ENCODE measurements around the gene MEGF6. TPM values are rescaled to one million over a fixed set of nuclear protein-coding genes. Genes with fewer than 3 reads are reported as not detected.
A peak's percentile ranks its signal among the peaks of the same experiment; 100 is the strongest.

MEGF6 gene
- total RNA-seq, 1 donor from 2014 or later, result 33.3 TPM

GRCh38 chr1:3564921-3565831 lies 46.1 kb downstream of the MEGF6 start:
- no peak for DNase-seq (ENCODE audit: low read depth)
- H3K4me3 ChIP-seq (ENCODE audit: low read depth, low read length), result no peak overlapping the region
- peak; percentile 83 for TF ChIP-seq CTCF (conservative IDR thresholded peaks at IDR 0.05; ENCODE audit: low read depth, low read length)

GRCh38 chr1:3563610-3564009 lies 47.7 kb downstream of the MEGF6 start:
- no peak for DNase-seq (ENCODE audit: low read depth)
- TF ChIP-seq CTCF (conservative IDR thresholded peaks at IDR 0.05; ENCODE audit: low read depth, low read length), result no peak
- H3K4me3 ChIP-seq (ENCODE audit: low read depth, low read length), result no peak overlapping the region

- TF ChIP-seq CTCF (conservative IDR thresholded peaks at IDR 0.05; ENCODE audit: low read depth, low read length), result no peak
These were observed 48.2 kb downstream of the MEGF6 start for GRCh38 chr1:3563125-3563524.

GRCh38 chr1:3562712-3563111 lies 48.6 kb downstream of the MEGF6 start:
- no peak overlapping the region for H3K4me3 ChIP-seq (ENCODE audit: low read depth, low read length)
- TF ChIP-seq CTCF (conservative IDR thresholded peaks at IDR 0.05; ENCODE audit: low read depth, low read length), result no peak
- DNase-seq (ENCODE audit: low read depth), result no peak

More at GRCh38 chr1:3563125-3563524, 48.2 kb downstream of the MEGF6 start:
- DNase-seq (ENCODE audit: low read depth), result no peak
- no peak overlapping the region for H3K4me3 ChIP-seq (ENCODE audit: low read depth, low read length)

- no peak overlapping the region for H3K4me3 ChIP-seq (ENCODE audit: low read depth, low read length)
- no peak for DNase-seq (ENCODE audit: low read depth)
- TF ChIP-seq CTCF (conservative IDR thresholded peaks at IDR 0.05; ENCODE audit: low read depth, low read length), result no peak
These were observed 49.6 kb downstream of the MEGF6 start for GRCh38 chr1:3561702-3562101.

- no peak overlapping the region for H3K4me3 ChIP-seq (ENCODE audit: low read depth, low read length)
- DNase-seq (ENCODE audit: low read depth), result no peak
- no peak for TF ChIP-seq CTCF (conservative IDR thresholded peaks at IDR 0.05; ENCODE audit: low read depth, low read length)
These were observed 50.3 kb downstream of the MEGF6 start for GRCh38 chr1:3560981-3561380.

Data from epithelial cell of proximal tubule (primary cell).